ENCODE measurements around the gene LRRC23. TPM values are rescaled to one million over a fixed set of nuclear protein-coding genes. Genes with fewer than 3 reads are reported as not detected.

LRRC23 gene
- total and polyA plus RNA-seq, 2 of the 13 experiments (the other 11 are each of a cell fraction or from before 2014, with no cell fraction given), result 6.0 to 7.8 TPM

DNA sequence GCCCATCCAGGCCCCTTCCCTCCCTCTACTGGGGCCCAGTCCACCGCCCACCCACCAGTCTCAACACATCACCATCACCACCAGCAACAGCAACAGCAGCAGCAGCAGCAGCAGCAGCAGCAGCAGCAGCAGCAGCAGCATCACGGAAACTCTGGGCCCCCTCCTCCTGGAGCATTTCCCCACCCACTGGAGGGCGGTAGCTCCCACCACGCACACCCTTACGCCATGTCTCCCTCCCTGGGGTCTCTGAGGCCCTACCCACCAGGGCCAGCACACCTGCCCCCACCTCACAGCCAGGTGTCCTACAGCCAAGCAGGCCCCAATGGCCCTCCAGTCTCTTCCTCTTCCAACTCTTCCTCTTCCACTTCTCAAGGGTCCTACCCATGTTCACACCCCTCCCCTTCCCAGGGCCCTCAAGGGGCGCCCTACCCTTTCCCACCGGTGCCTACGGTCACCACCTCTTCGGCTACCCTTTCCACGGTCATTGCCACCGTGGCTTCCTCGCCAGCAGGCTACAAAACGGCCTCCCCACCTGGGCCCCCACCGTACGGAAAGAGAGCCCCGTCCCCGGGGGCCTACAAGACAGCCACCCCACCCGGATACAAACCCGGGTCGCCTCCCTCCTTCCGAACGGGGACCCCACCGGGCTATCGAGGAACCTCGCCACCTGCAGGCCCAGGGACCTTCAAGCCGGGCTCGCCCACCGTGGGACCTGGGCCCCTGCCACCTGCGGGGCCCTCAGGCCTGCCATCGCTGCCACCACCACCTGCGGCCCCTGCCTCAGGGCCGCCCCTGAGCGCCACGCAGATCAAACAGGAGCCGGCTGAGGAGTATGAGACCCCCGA, 32.2 kb downstream of the LRRC23 start:
- Histone ChIP-seq H3K9ac (ENCODE audit: insufficient read depth, low read depth, low read length) (peak overlapping the region; percentile 93; the same call in 1 of the 2 replicates), H3K79me2 (ENCODE audit: insufficient read depth, low read length) (peaks cover 6% of the 10 kb centered on the region), H3K4me2 (ENCODE audit: low read depth, low read length) (peak overlapping the region; percentile 87), H3K4me3 (replicated peaks in 1 of 3; ENCODE audit: insufficient read depth in 1 of 3, low read depth in 2 of 3, low read length in 3 of 3) (peak overlapping the region; percentile 49 to 78 (median 70); a peak in 4 of 6 replicates), H2AFZ (ENCODE audit: low read length) (no peak overlapping the region), H3K27ac (ENCODE audit: extremely low read length, insufficient read depth, low read length) (peak overlapping the region; percentile 90), H3K4me1 (ENCODE audit: insufficient read depth, low read length) (peaks cover 27% of the 10 kb centered on the region), H3K27me3 (ENCODE audit: control insufficient read depth in 1 of 2, insufficient read depth in 2 of 2, low read length in 2 of 2) (no peaks in the 10 kb centered on the region), H4K20me1 (ENCODE audit: insufficient read depth, low read length) (no peaks in the 10 kb centered on the region), H3K36me3 (replicated peaks in 1 of 2; ENCODE audit: control insufficient read depth in 1 of 2, insufficient read depth in 2 of 2, low read length in 2 of 2) (peaks cover 7 to 33% of the 10 kb centered on the region in 2 experiments), H3K9me3 (ENCODE audit: low read length) (no peaks in the 10 kb centered on the region)
- CTCF ChIA-PET (ENCODE audit: low intra/inter-chr PET ratio, low total read pairs), result interaction anchor here (1.8 to 2.5 kb wide), 2 partner anchors 13 to 68 kb away, joined by 14 to 16 read pairs; no protein-coding TSS in a partner anchor
- TF ChIP-seq REL (CRISPR knock-in tag; conservative IDR thresholded peaks at IDR 0.05) (0 out of 2 replicates have a peak, but pooled peaks have one; percentile 22), HOXA7 (CRISPR knock-in tag; IDR thresholded peaks at IDR 0.05) (0 out of 2 replicates have a peak, but pooled peaks have one; percentile 3), ZBTB38 (CRISPR knock-in tag; IDR thresholded peaks at IDR 0.05) (peak; percentile 32; the same call in 1 of the 2 replicates), KLF11 (CRISPR knock-in tag; IDR thresholded peaks at IDR 0.05) (no peak), KDM5B (CRISPR knock-in tag; IDR thresholded peaks at IDR 0.05; ENCODE audit: borderline replicate concordance) (no peak), ZC3H4 (CRISPR knock-in tag; IDR thresholded peaks at IDR 0.05; ENCODE audit: borderline replicate concordance) (0 out of 2 replicates have a peak, but pooled peaks have one; percentile 5), ZNF839 (CRISPR knock-in tag; IDR thresholded peaks at IDR 0.05; ENCODE audit: borderline replicate concordance) (no peak), AGO1 (IDR thresholded peaks at IDR 0.05; ENCODE audit: low read depth, low read length, poor library complexity, severe bottlenecking) (peak; percentile 23), POLR2AphosphoS5 (IDR thresholded peaks at IDR 0.05; ENCODE audit: low read depth, low read length) (peak; percentile 39; the same call in 1 of the 2 replicates), AGO2 (optimal IDR thresholded peaks at IDR 0.05; ENCODE audit: low read depth, low read length) (peak; percentile 13)
- BruUV-seq (replicated peaks), result TSS peak; percentile 32
- intact Hi-C loops (cut with micrococcal nuclease; ENCODE audit: unreplicated experiment) (no loop called here), in situ Hi-C loops (cut with HindIII; ENCODE audit: extremely low pct_ligation_motif_present, low pct_unique_long_range_greater_than_20kb) (no loop called here)
- POLR2A ChIA-PET, result interaction anchor here (0.7 to 4.6 kb wide), 12 partner anchors 8 to 172 kb away, joined by 3 to 30 read pairs (median 10); partner anchors contain the start of genes ATN1, C1RL, ENO2 and LPCAT3
- 96% methylated on average over 36 of the region's 36 CpGs for WGBS (ENCODE audit: low lambda C conversion rate)
- FAIRE-seq (no peak), ATAC-seq (peak; percentile 2; the same call in 1 of the 3 replicates), DNase-seq (ENCODE audit: low spot score) (no peak)
